Measurements from ENCODE around the gene TRIM67. TPM values are rescaled to one million over a fixed set of nuclear protein-coding genes. Genes with fewer than 3 reads are reported as not detected.
A peak's percentile ranks its signal among the peaks of the same experiment; 100 is the strongest.
"Not testable (repeated sequence)": the region's sequence is repeated elsewhere in the genome, so short reads cannot be mapped to it uniquely, and the experiment has no call there.

The TRIM67 gene
- total RNA-seq, 1 experiment from 2014 or later, result 0.17 TPM

- not testable (repeated sequence) for DNase-seq (ENCODE audit: low read depth)
Observed at GRCh38 chr1:231158141-231158540, 3.7 kb upstream of the TRIM67 start.

GRCh38 chr1:231159202-231159962 lies 2.5 kb upstream of the TRIM67 start:
- DNase-seq (ENCODE audit: low read depth), result no peak

GRCh38 chr1:231159963-231160761 lies 1.7 kb upstream of the TRIM67 start:
- no peak for DNase-seq (ENCODE audit: low read depth)

- no peak for DNase-seq (ENCODE audit: low read depth)
Observed at GRCh38 chr1:231160895-231161666, 777 bp upstream of the TRIM67 start.

- peak; percentile 62 for DNase-seq (ENCODE audit: low read depth)
Observed at GRCh38 chr1:231162297-231162969, 575 bp downstream of the TRIM67 start.

- DNase-seq (ENCODE audit: low read depth), result peak; percentile 7
Observed at GRCh38 chr1:231162970-231163829, 1.3 kb downstream of the TRIM67 start.

- DNase-seq (ENCODE audit: low read depth), result no peak
Observed at GRCh38 chr1:231163830-231164427, 2.1 kb downstream of the TRIM67 start.

GRCh38 chr1:231165371-231165770 lies 3.5 kb downstream of the TRIM67 start:
- no peak for DNase-seq (ENCODE audit: low read depth)

- no peak for DNase-seq (ENCODE audit: low read depth)
Observed at GRCh38 chr1:231166398-231166797, 4.5 kb downstream of the TRIM67 start.

- DNase-seq (ENCODE audit: low read depth), result no peak
Observed at GRCh38 chr1:231170875-231171274, 9.0 kb downstream of the TRIM67 start.

GRCh38 chr1:231171623-231172197 lies 9.9 kb downstream of the TRIM67 start:
- DNase-seq (ENCODE audit: low read depth), result no peak

GRCh38 chr1:231172411-231172810 lies 10.6 kb downstream of the TRIM67 start:
- no peak for DNase-seq (ENCODE audit: low read depth)

GRCh38 chr1:231176421-231176820 lies 14.6 kb downstream of the TRIM67 start:
- no peak for DNase-seq (ENCODE audit: low read depth)

GRCh38 chr1:231177226-231177625 lies 15.4 kb downstream of the TRIM67 start:
- DNase-seq (ENCODE audit: low read depth), result no peak

GRCh38 chr1:231177936-231178335 lies 16.1 kb downstream of the TRIM67 start:
- DNase-seq (ENCODE audit: low read depth), result no peak

- DNase-seq (ENCODE audit: low read depth), result no peak
Observed at GRCh38 chr1:231178970-231179369, 17.1 kb downstream of the TRIM67 start.

GRCh38 chr1:231180034-231180433 lies 18.2 kb downstream of the TRIM67 start:
- no peak for DNase-seq (ENCODE audit: low read depth)

- no peak for DNase-seq (ENCODE audit: low read depth)
Observed at GRCh38 chr1:231181271-231181670, 19.4 kb downstream of the TRIM67 start.

GRCh38 chr1:231182317-231182716 lies 20.5 kb downstream of the TRIM67 start:
- no peak for DNase-seq (ENCODE audit: low read depth)
